ENCODE measurements around the gene PTGDR. TPM values are rescaled to one million over a fixed set of nuclear protein-coding genes. Genes with fewer than 3 reads are reported as not detected.
A peak's percentile ranks its signal among the peaks of the same experiment; 100 is the strongest.

The PTGDR gene
- total RNA-seq, 2 donors from 2014 or later, result 2.9 to 4.5 TPM

- no peak for DNase-seq (ENCODE audit: low spot score)
- intact Hi-C loops (cut with DNase I), result no loop called here
These were observed 35.7 kb downstream of the PTGDR start for GRCh38 chr14:52303236-52303635.

DNA sequence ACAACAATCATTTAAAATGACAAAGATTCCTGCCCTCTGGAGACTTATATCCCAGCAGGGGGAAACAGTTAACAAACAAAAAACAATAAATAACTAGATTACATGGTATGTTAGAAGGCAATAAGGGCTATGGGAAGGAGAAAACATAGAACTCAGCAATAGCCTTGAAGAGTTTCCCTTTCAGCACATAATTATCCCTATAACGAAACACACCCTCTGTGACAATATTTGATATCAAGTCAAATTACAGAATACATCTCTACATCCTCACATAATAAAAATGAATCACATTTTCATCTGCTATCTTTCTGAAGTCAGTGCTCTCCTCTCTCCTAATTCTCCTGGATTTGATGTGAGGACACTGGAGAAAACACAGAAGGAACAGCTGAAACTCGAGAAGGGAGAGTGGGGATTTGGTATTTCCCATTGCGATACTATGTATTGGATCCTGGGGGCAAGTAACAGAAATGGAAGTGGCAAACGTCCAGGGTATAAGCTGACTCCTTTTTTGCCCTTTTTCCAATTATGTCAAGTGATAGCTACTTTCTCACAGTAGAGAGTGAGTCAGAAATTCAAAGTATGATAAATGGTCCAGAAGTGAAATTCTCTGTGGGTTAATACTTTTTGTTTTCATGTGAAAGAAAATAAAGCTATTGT lies 36.9 kb downstream of the PTGDR start:
- no peak for DNase-seq (ENCODE audit: low spot score)
- intact Hi-C loops (cut with DNase I), result no loop called here

- DNase-seq (ENCODE audit: low spot score), result no peak
- intact Hi-C loops (cut with DNase I), result no loop called here
These were observed 37.5 kb downstream of the PTGDR start for GRCh38 chr14:52305014-52305413.

GRCh38 chr14:52307376-52307775 lies 39.9 kb downstream of the PTGDR start:
- no peak for DNase-seq (ENCODE audit: low spot score)
- intact Hi-C loops (cut with DNase I), result no loop called here

DNA sequence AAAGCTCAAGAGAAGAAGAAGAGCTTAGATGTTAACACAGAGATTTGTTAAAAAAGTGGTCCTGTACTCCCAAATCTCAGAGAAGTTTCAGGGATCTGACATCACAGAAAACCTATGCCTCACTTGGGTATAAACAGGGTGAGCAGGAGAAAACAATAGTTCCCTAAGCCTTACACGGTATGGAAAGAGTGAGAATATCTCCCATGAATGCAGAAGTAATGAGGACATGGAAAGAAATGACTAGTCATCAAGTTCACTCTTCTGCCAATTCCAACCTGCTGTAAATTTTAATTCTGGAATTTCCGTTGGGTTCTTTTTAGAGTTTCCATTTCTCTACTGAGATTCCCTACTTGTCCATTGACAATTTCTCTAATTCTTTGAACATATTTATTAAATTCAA lies 40.4 kb downstream of the PTGDR start:
- intact Hi-C loops (cut with DNase I), result no loop called here
- DNase-seq (ENCODE audit: low spot score), result no peak

DNA sequence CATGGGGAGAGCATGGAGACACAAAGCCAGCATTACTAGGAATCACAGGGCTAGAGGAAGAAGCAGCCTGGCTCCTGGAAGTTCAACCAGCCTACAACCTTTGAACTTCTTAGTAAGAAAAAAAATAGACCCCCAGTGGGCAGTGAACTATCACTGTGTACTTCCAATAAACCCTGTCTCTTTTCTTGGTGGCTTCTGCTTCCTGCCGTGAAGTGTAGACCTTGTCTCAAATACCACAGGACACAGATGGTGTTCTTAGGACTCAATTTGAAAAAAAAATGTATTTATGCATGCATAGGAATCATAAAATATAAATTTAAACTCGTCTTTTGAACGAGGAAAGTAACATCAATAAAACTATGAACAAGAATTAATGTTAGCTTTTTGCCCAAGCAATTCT lies 43.0 kb downstream of the PTGDR start:
- intact Hi-C loops (cut with DNase I), result loop anchor here in 1 of 2 donors (10.0 kb wide), 1 partner anchor 164 kb away; no protein-coding TSS in a partner anchor
- no peak for DNase-seq (ENCODE audit: low spot score)

DNA sequence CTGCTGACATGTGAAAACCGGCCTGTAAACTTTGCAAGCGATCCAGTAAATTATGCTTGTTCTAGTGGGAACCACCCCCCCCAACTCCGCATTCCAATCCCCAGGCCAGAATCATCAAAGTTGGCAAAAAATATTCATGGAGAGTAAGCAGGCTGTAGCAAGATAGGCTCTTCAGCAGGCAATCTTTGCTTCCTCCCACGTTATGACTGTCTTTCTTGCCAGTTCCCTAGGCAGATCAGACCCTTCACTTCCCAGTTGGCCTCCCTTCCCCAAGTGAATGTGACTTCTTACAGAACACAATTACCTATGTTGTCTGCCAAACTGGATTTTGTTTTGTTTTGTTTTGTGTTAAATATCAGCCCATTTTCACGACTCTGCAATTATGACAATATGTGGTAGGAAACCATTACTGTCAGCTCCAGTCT lies 45.4 kb downstream of the PTGDR start:
- no peak for DNase-seq (ENCODE audit: low spot score)
- intact Hi-C loops (cut with DNase I), result loop anchor here in 1 of 2 donors (10.0 kb wide), 1 partner anchor 162 kb away; no protein-coding TSS in a partner anchor

GRCh38 chr14:52313462-52313861 lies 46.0 kb downstream of the PTGDR start:
- intact Hi-C loops (cut with DNase I), result loop anchor here in 1 of 2 donors (10.0 kb wide), 1 partner anchor 161 kb away; no protein-coding TSS in a partner anchor
- no peak for DNase-seq (ENCODE audit: low spot score)

- peak; percentile 96 for DNase-seq (ENCODE audit: low spot score)
- intact Hi-C loops (cut with DNase I), result loop anchor here in 1 of 2 donors (10.0 kb wide), 1 partner anchor 161 kb away; no protein-coding TSS in a partner anchor
These were observed 46.6 kb downstream of the PTGDR start, which contains the start of gene PTGER2 for GRCh38 chr14:52313903-52314594. PTGER2 (plus strand) TSS chr14:52314312; CDS start chr14:52314549, 237 bp downstream.

- intact Hi-C loops (cut with DNase I), result loop anchor here in 1 of 2 donors (10.0 kb wide), 1 partner anchor 160 kb away; no protein-coding TSS in a partner anchor
These were observed 47.3 kb downstream of the PTGDR start for GRCh38 chr14:52314595-52315354.

DNA sequence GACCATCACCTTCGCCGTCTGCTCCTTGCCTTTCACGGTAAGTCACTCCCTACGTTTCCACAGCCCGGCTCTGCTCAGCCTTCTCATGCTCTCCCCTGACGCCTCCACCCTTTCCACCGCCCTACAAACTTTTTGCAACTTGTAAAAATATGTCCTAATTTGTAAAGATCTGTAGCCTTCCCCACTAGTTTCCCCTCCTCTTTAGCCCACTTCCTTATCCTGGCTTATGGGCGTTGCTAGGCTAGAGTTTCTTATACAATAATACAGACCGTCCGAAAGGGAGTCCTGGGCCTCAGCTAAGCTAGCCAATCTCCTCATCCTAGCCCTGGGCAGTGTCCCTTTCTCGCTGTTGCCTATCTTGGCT lies 47.8 kb downstream of the PTGDR start:
- no peak for DNase-seq (ENCODE audit: low spot score)
- intact Hi-C loops (cut with DNase I), result loop anchor here in 1 of 2 donors (10.0 kb wide), 1 partner anchor 159 kb away; no protein-coding TSS in a partner anchor

More at GRCh38 chr14:52314595-52315354, 47.3 kb downstream of the PTGDR start:
- DNase-seq (ENCODE audit: low spot score), result peak; percentile 84

DNA sequence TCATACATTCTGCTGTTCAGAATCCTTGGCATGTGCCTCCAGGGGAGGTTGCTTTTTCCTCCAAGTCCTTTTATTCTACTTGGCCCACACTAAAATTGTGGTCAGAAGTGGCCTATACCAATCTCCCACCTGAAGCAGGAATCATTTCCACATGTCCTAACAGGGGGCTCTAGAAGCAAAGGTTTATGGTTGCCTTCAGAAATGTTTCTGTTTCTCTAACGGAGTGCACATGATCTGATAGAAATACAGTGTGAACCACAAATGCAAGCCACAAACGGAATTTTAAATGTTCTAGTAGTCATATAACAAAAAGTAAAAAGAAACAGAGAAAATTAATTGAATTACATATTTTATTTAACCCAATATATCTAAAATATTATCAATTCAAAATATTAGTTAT lies 50.6 kb downstream of the PTGDR start:
- no peak for DNase-seq (ENCODE audit: low spot score)
- intact Hi-C loops (cut with DNase I), result loop anchor here in 1 of 2 donors (10.0 kb wide), 1 partner anchor 157 kb away; no protein-coding TSS in a partner anchor

DNA sequence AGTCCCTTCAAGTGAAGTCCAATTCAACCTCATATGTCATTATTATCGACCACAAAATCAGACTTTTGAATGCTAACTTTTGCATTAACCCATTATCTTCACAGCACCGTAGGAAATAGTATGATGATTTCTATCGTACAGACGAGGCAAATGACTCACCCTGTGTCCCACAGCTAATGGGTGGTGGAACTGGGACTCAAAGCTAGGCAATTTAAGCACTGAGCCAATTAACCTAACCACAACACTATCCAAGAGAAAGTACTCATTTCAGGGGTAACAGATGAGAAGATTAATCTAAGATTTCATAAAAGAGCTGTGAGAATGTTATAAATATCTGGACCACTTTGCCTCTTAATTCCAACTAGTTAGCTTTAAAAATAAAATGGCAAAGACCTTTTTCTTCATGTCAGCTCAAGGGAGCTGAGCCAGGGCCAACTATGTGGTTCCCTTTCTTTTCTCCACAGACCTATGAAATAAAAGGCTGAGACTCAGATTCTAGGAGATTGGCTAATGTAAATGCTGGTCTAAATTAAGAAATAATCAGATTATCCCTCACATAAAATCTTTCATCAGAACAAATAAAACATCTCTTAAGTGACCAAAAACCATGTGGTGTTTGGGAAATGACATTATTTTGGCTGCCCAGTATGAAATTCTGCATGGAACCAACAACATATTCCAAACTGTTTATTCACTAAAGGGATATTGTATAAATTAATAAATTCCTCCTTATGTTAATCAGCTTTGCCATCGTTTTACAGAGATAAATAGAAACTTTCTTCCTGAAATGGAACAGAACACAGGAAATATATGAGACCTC lies 51.5 kb downstream of the PTGDR start:
- no peak for DNase-seq (ENCODE audit: low spot score)
- intact Hi-C loops (cut with DNase I), result loop anchor here in 1 of 2 donors (10.0 kb wide), 1 partner anchor 156 kb away; no protein-coding TSS in a partner anchor

DNA sequence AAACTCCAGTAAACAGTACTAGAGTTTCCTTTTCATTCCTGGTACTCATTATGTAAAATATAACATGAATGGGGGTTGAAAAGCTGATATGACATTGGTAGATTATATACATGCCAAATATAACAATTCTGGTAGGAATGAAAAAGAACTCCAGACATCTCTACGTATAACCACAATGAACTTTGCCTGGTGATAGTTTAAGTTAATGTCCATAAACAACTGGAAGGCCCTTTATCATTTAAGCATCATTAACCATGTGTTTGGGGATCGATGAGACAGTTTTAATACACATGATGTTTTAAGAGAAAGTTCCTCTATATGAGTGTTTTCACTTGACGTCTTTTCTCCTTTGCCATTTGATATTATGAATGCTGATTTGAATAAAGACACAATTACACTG lies 52.4 kb downstream of the PTGDR start:
- intact Hi-C loops (cut with DNase I), result loop anchor here in 1 of 2 donors (10.0 kb wide), 1 partner anchor 155 kb away; no protein-coding TSS in a partner anchor
- DNase-seq (ENCODE audit: low spot score), result no peak

GRCh38 chr14:52325126-52325525 lies 57.6 kb downstream of the PTGDR start:
- intact Hi-C loops (cut with DNase I), result no loop called here
- no peak for DNase-seq (ENCODE audit: low spot score)

DNA sequence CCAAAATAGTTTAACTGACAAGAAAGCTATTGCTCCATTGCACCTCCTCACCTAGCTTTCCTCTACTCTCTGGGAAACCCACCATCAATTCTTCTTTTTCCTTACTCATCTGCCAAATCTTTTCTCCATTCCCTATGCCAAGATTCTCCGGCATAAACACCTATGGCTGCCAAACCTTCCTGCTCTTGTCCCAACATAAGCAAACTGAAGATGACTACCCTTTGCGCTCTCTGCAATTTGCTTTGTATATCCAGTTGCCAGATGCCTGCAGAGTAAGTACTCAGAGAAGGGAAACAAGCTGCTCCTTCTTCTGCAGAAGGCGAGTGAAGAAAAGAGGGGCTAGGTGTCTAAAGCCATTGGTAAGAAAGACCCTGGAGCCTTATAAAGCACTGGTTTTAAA lies 58.1 kb downstream of the PTGDR start:
- DNase-seq (ENCODE audit: low spot score), result no peak
- intact Hi-C loops (cut with DNase I), result no loop called here
